ENCODE data around the gene CCDC73. TPM values are rescaled to one million over a fixed set of nuclear protein-coding genes. Genes with fewer than 3 reads are reported as not detected.
A peak's percentile ranks its signal among the peaks of the same experiment; 100 is the strongest.

Gene CCDC73
- polyA plus RNA-seq, 3 donors from 2014 or later = not detected

GRCh38 chr11:32581556-32581955 lies 212.9 kb downstream of the CCDC73 start:
- Mint-ChIP-seq H3K4me1 (peaks cover 27 to 35% of the 10 kb centered on the region in 2 donors), H3K27me3 (ENCODE audit: low read depth in 3 of 3) (peaks cover 10 to 14% (median 14%) of the 10 kb centered on the region in 3 donors), H3K27ac (no peak overlapping the region), H3K4me3 (no peak overlapping the region), H3K36me3 (no peaks in the 10 kb centered on the region), H3K9me3 (no peaks in the 10 kb centered on the region)
- DNase-seq = no peak

DNA sequence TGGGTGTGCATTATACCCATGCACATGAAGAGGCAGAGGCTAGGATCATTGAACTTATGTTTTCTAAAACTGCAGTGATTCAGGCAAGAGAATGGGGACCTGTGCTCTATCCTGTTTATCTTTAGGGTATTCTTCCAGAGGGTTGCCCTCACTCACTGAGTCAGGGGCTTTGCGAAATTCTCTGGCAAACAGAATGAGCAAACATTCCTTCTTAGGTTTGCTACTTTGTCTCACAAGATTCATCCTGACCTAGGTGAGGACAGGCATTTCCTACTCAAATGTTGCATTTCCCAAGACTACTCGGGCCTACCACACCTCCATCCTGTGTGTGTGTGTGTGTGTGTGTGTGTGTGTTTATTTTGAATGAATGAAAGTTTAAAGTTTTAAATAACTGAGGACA lies 213.5 kb downstream of the CCDC73 start:
- H3K27me3 Mint-ChIP-seq (ENCODE audit: low read depth in 3 of 3) = peaks cover 10 to 14% (median 14%) of the 10 kb centered on the region in 3 donors
- H3K9me3 Mint-ChIP-seq = no peaks in the 10 kb centered on the region
- DNase-seq = no peak
- H3K4me3 Mint-ChIP-seq = no peak overlapping the region
- no peak overlapping the region for H3K27ac Mint-ChIP-seq
- H3K4me1 Mint-ChIP-seq = peaks cover 22 to 29% of the 10 kb centered on the region in 2 donors
- H3K36me3 Mint-ChIP-seq = no peaks in the 10 kb centered on the region

DNA sequence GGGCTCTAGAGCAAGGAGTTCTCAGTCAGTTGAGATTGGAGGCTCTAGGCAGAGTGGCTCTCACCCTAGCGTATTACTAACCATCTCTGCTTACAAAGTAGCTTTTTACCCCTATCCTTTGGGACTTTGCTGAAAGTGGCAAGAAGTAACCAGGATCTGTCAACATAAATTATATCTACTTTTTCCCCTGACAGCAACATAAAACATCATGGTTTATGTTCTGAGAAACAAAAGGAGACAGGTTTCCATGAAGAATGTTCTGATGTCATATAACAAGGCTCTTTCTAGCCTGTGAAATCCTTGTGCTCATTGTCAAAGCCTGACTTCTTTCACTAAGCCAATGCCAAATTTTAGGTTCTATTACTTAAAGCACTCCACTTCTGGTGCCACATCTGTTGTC lies 218.0 kb downstream of the CCDC73 start:
- Mint-ChIP-seq H3K4me1 (no peaks in the 10 kb centered on the region), H3K36me3 (no peaks in the 10 kb centered on the region), H3K4me3 (no peak overlapping the region), H3K27me3 (ENCODE audit: low read depth in 3 of 3) (peaks cover 2 to 3% (median 3%) of the 10 kb centered on the region in 3 donors), H3K27ac (no peak overlapping the region), H3K9me3 (no peaks in the 10 kb centered on the region)
- no peak for DNase-seq

DNA sequence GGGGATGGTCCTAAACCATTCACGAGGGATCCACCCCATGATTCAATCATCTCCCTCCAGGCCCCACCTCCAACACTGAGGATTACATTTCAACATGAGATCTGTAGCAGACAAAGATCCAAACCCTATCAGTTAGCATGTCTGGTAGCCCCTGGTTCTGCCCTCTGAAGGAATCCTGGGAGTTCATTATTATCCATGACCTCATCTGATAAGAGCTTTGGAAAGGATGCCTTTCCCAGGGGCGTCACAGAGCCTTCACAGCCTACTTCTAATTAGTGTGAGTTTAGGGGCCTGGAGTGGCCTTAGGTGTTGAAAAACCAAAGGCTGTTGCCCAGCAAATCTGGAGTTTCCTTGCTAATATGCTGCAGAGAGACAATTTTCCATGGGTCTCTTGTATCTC lies 219.4 kb downstream of the CCDC73 start:
- Mint-ChIP-seq H3K4me3 (no peak overlapping the region), H3K36me3 (no peaks in the 10 kb centered on the region), H3K9me3 (no peaks in the 10 kb centered on the region), H3K27me3 (ENCODE audit: low read depth in 3 of 3) (peaks cover 1 to 3% (median 2%) of the 10 kb centered on the region in 3 donors), H3K4me1 (no peaks in the 10 kb centered on the region), H3K27ac (no peak overlapping the region)
- no peak for DNase-seq

DNA sequence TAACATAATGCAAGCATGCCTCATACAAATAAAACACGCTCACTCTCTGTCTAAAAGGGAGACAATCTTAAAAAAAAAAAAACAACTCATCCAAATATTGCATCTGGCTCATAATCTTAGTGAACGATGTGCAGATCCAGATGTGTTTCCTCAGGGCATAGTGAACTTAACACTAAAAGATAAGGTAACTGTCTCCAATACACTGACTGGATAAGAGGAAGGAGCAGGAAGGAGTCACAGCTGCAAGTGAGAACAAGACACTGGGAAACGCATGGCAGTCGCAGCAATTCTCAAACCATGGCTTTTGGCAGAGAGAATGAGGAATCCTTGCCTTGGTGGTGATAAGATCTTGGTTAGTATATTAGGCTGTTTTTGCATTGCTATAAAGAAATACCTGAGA lies 220.0 kb downstream of the CCDC73 start:
- H3K9me3 Mint-ChIP-seq = no peaks in the 10 kb centered on the region
- no peaks in the 10 kb centered on the region for H3K4me1 Mint-ChIP-seq
- no peak overlapping the region for H3K27ac Mint-ChIP-seq
- no peak for DNase-seq
- peaks cover 0 to 2% (median 1%) of the 10 kb centered on the region in 3 donors for H3K27me3 Mint-ChIP-seq (ENCODE audit: low read depth in 3 of 3)
- no peak overlapping the region for H3K4me3 Mint-ChIP-seq
- no peaks in the 10 kb centered on the region for H3K36me3 Mint-ChIP-seq

DNA sequence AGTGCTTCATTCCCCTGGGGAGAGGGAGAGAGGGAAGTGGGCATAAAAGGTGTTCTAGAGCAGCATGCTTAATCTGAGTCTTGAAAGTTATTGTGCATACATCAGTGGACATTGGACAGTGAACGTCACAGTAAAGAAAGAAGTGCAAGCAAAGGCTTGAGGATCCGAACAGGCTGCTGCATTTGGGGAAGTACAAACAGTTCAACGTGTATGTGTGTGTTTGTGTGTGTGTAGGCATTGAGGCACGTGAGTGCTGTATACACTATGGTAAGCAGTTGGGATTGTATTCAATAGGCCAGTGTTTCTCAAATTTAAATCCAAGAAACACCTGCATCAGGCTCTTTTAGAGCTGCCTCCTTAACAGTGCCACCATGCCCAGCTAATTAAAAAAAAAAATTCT lies 221.2 kb downstream of the CCDC73 start:
- no peak for DNase-seq
- H3K4me3 Mint-ChIP-seq = no peak overlapping the region
- H3K9me3 Mint-ChIP-seq = no peaks in the 10 kb centered on the region
- H3K27me3 Mint-ChIP-seq (ENCODE audit: low read depth in 3 of 3) = peaks cover 0 to 2% (median 1%) of the 10 kb centered on the region in 3 donors
- no peaks in the 10 kb centered on the region for H3K4me1 Mint-ChIP-seq
- peaks cover 0 to under 1% (median 0%) of the 10 kb centered on the region in 3 donors for H3K36me3 Mint-ChIP-seq
- H3K27ac Mint-ChIP-seq = no peak overlapping the region

DNA sequence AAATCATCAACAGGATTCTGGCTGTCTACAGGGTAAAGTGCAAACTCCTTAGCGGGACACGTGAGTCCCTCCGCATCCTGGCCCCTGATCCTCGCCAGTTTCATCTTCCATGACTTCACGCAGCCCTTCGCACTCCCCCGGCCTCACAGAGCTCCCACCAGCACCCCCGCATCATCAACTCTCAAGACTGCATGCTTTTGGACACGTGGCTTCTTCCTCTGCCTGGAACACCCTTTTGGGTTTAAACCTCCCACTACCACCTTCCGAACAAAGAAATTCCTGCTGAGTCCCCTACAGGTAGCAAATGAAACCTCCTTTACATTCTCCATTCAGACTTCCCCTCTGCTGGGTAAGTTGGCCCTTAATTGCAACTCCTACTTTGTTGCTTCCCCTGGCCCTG lies 223.4 kb downstream of the CCDC73 start:
- no peak overlapping the region for H3K4me3 Mint-ChIP-seq
- peaks cover 0 to 4% (median 0%) of the 10 kb centered on the region in 3 donors for H3K36me3 Mint-ChIP-seq
- no peak overlapping the region for H3K27ac Mint-ChIP-seq
- peaks cover 4 to 7% of the 10 kb centered on the region in 2 donors for H3K4me1 Mint-ChIP-seq
- DNase-seq = no peak
- H3K9me3 Mint-ChIP-seq = no peaks in the 10 kb centered on the region
- H3K27me3 Mint-ChIP-seq (ENCODE audit: low read depth in 3 of 3) = peaks cover 0 to 3% (median 2%) of the 10 kb centered on the region in 3 donors

DNA sequence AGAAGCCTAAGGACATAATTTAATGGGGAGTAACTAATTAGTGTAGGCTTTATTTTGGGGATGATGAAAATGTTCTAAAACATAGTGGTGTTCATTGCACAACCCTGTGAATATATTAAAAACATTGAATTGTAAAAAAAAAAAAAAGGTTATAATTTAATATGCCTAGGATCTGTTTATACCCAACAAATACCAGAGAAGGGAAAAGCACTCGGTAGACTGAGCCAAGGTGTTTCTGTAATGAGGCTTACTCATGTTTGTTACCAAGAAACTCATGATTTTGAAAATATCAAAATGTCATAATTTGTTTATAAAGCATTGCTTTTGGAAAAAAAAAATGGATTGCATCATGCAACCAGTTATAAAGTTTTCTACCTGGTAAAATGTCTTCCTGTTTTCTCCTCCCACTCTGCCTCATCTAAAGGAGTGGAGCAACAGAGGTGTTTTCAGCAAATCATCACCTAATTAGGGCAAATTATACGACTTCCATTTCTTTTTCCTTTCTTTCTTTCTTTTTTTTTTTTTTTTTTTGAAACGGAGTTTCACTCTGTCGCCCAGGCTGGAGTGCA lies 225.1 kb downstream of the CCDC73 start:
- peaks cover 4 to 7% of the 10 kb centered on the region in 2 donors for H3K4me1 Mint-ChIP-seq
- peaks cover 0 to 4% (median 0%) of the 10 kb centered on the region in 3 donors for H3K36me3 Mint-ChIP-seq
- peaks cover 0 to 3% (median 0%) of the 10 kb centered on the region in 3 donors for H3K27me3 Mint-ChIP-seq (ENCODE audit: low read depth in 3 of 3)
- H3K4me3 Mint-ChIP-seq = no peak overlapping the region
- no peak for DNase-seq
- H3K27ac Mint-ChIP-seq = no peak overlapping the region
- no peaks in the 10 kb centered on the region for H3K9me3 Mint-ChIP-seq

- Mint-ChIP-seq H3K4me1 (peaks cover 4 to 7% of the 10 kb centered on the region in 2 donors), H3K27ac (peak overlapping the region in 2 of 6 donors; percentile 29 to 76), H3K9me3 (no peaks in the 10 kb centered on the region), H3K27me3 (ENCODE audit: low read depth in 3 of 3) (peaks cover 1 to 2% (median 2%) of the 10 kb centered on the region in 3 donors), H3K36me3 (peaks cover 0 to 4% (median 0%) of the 10 kb centered on the region in 3 donors), H3K4me3 (no peak overlapping the region)
- DNase-seq = no peak
Observed at GRCh38 chr11:32567154-32567553, 227.3 kb downstream of the CCDC73 start.

- peak overlapping the region in 1 of 6 donors; percentile 47 for H3K27ac Mint-ChIP-seq
Observed at GRCh38 chr11:32566517-32566916, 227.9 kb downstream of the CCDC73 start.

GRCh38 chr11:32563600-32563959 lies 230.9 kb downstream of the CCDC73 start:
- Mint-ChIP-seq H3K27ac (no peak overlapping the region), H3K27me3 (ENCODE audit: low read depth in 3 of 3) (peaks cover 2 to 3% (median 2%) of the 10 kb centered on the region in 3 donors), H3K4me3 (no peak overlapping the region), H3K36me3 (peaks cover 0 to 4% (median 0%) of the 10 kb centered on the region in 3 donors), H3K4me1 (peaks cover 4 to 7% of the 10 kb centered on the region in 2 donors), H3K9me3 (no peaks in the 10 kb centered on the region)
- no peak for DNase-seq

More at GRCh38 chr11:32566517-32566916, 227.9 kb downstream of the CCDC73 start:
- Mint-ChIP-seq H3K4me1 (peaks cover 4 to 7% of the 10 kb centered on the region in 2 donors), H3K27me3 (ENCODE audit: low read depth in 3 of 3) (peaks cover 1 to 2% (median 2%) of the 10 kb centered on the region in 3 donors), H3K9me3 (no peaks in the 10 kb centered on the region), H3K36me3 (peaks cover 0 to 4% (median 0%) of the 10 kb centered on the region in 3 donors), H3K4me3 (no peak overlapping the region)
- no peak for DNase-seq

DNA sequence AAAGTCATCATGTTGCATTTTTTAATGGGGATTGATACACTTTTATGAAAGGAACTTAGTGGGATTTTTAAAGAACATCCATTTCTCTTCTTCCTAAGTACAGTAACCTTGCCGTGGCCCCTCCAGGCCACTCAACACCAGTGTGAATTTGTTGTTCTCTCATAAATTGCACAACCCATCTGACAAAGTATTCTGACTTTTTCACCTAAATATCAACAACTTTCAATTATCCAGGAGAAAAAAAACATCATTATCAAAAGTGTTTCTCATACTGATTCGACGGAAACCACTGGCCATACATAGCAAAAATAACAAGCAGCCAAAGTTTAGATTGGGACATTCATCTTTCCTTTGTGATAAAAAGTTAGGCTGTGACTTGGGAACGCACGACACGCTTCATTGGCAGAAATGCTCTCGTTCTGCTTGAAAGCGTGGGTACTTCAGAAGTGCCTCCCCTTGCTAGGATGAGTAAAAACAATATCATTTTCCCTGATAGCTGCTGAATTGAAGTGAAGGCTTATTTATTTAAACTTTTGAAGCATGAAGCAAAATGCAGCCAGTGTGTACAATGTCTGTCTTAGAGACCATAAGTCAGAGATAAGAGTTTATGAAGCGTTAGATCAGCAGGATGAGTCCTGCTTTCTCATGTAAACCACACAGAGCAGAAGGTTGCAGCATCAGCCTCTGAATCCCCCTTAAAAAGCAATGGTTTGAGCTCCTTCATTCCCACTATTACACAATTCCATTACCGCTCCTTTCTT lies 231.4 kb downstream of the CCDC73 start:
- peaks cover 0 to under 1% (median 0%) of the 10 kb centered on the region in 3 donors for H3K36me3 Mint-ChIP-seq

GRCh38 chr11:32561835-32562234 lies 232.6 kb downstream of the CCDC73 start:
- H3K4me3 Mint-ChIP-seq = no peak overlapping the region
- H3K36me3 Mint-ChIP-seq = no peaks in the 10 kb centered on the region
- H3K27ac Mint-ChIP-seq = no peak overlapping the region
- DNase-seq = no peak
- peaks cover 1 to 2% of the 10 kb centered on the region in 2 donors for H3K4me1 Mint-ChIP-seq
- H3K9me3 Mint-ChIP-seq = no peaks in the 10 kb centered on the region
- H3K27me3 Mint-ChIP-seq (ENCODE audit: low read depth in 3 of 3) = peaks cover 0 to 3% (median 2%) of the 10 kb centered on the region in 3 donors

More for the DNA sequence above, 231.4 kb downstream of the CCDC73 start:
- Mint-ChIP-seq H3K27me3 (ENCODE audit: low read depth in 3 of 3) (peaks cover 0 to 3% (median 2%) of the 10 kb centered on the region in 3 donors), H3K27ac (no peak overlapping the region), H3K4me1 (peaks cover 4 to 7% of the 10 kb centered on the region in 2 donors), H3K9me3 (no peaks in the 10 kb centered on the region), H3K4me3 (no peak overlapping the region)
- DNase-seq = no peak

DNA sequence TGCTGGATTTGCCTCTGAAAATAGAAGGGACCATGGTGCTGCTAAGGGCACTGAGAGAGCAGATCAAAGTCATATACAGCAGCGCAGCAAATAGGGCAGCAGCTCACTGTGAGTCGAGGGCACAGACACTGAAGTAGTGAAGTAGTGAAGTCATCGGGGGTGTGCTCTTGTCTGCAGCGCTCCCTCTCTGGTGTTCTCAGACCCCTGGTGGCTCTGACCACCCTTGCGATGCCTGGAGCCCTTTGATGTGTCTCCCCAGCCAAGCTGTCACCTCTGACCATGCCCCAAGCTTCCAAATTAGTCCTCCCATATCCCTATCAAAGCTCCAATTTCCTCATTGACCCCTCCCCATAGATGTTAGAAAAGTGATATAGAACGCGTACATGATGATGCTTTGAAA lies 238.6 kb downstream of the CCDC73 start:
- H3K27me3 Mint-ChIP-seq (ENCODE audit: low read depth in 3 of 3) = peaks cover 3 to 5% (median 4%) of the 10 kb centered on the region in 3 donors
- no peak overlapping the region for H3K27ac Mint-ChIP-seq
- no peak for DNase-seq
- no peaks in the 10 kb centered on the region for H3K4me1 Mint-ChIP-seq
- no peak overlapping the region for H3K4me3 Mint-ChIP-seq
- peaks cover 0 to 1% (median 0%) of the 10 kb centered on the region in 6 donors for H3K9me3 Mint-ChIP-seq
- H3K36me3 Mint-ChIP-seq = no peaks in the 10 kb centered on the region
